Heart left ventricle (tissue), 13 donors: ENCODE data around the gene KANTR.

ENCODE experiments used
- CTCF ChIP-seq, 12 donors: fragments of 200-600 bp; sonication (generic) in 4 of 12; IDR thresholded peaks; one replicate each; pipeline versions ENCODE4 v1.5.0 to v1.8.0; 2018 to 2022; ENCODE audit warnings: antibody characterized with exemption in 12 of 12, mild to moderate bottlenecking in 5 of 12
- POLR2A ChIP-seq, 2 donors: fragments of 450-650 bp; IDR thresholded peaks; one replicate each; pipeline ENCODE4 v1.6.1; 2017; ENCODE audit warnings: antibody characterized with exemption in 2 of 2, mild to moderate bottlenecking in 2 of 2, moderate library complexity in 2 of 2
- donor health status: ischemic (EF 13 %, LVEDD 7.1; RV severe dilation, severe dysfunction).
- donor health status: DM: no; HTN: yes; CAD: no.
- donor health status: DM: no; HTN: no; CAD: no.
- donor health status: ischemic (EF 25% LVEDD 6.9; RV normal size, moderate dysfunction).
- donor health status: ischemic (EF 25% LVEDD 5.7; RV mildly dilated, moderate dysfunction).
- donor health status: ischemic (EF 35%, LVEDD 5.7; RV mildly dilated, moderate dysfunction).
- donor health status: nonischemic (EF 11% LVEDD 7.7; RV severe dilation, severe dysfunction).
- donor health status: DM: yes; HTN: yes; CAD: no.
- donor health status: PGD.
- donor health status: ischemic (EF 29% LVEDD 5.4; RV normal size, mild dysfunction).
- donor health status: nonischemic (EF 23%, LVEDD 6.1; RV moderate dilation, normal function).

- TF ChIP-seq CTCF (IDR thresholded peaks at IDR 0.05) (no peak), POLR2A (IDR thresholded peaks at IDR 0.05) (peak in 1 of 2 donors; percentile 41)
Observed at GRCh38 chrX:53088136-53088974, 5.6 kb upstream of the KANTR start.
